ENCODE data around the gene TSPAN16. TPM values are rescaled to one million over a fixed set of nuclear protein-coding genes. Genes with fewer than 3 reads are reported as not detected.

Gene TSPAN16
- total RNA-seq, 2 donors from 2014 or later, result not detected

- no peaks in the 10 kb centered on the region for H3K27me3 ChIP-seq (replicated peaks; ENCODE audit: insufficient read depth)
- DNase-seq (ENCODE audit: low spot score), result no peak
- no peak for ATAC-seq (ENCODE audit: insufficient number of reproducible peaks, low FRiP score, low read depth)
- H3K27ac ChIP-seq, result no peak overlapping the region
- TF ChIP-seq CTCF (IDR thresholded peaks at IDR 0.05), result no peak
- peaks cover 0 to 5% of the 10 kb centered on the region in 2 donors for H3K4me1 ChIP-seq (ENCODE audit: control insufficient read depth in 1 of 2, low read depth in 2 of 2)
- no peak overlapping the region for H3K4me3 ChIP-seq
- H3K9me3 ChIP-seq, result no peaks in the 10 kb centered on the region
- no peaks in the 10 kb centered on the region for H3K36me3 ChIP-seq
These were observed 5.7 kb upstream of the TSPAN16 start for GRCh38 chr19:11290256-11290655.

GRCh38 chr19:11291415-11291814 lies 4.5 kb upstream of the TSPAN16 start:
- Histone ChIP-seq H3K4me1 (ENCODE audit: control insufficient read depth in 1 of 2, low read depth in 2 of 2) (peaks cover 0 to 9% of the 10 kb centered on the region in 2 donors), H3K4me3 (no peak overlapping the region), H3K27ac (no peak overlapping the region), H3K36me3 (no peaks in the 10 kb centered on the region), H3K27me3 (replicated peaks; ENCODE audit: insufficient read depth) (no peaks in the 10 kb centered on the region), H3K9me3 (no peaks in the 10 kb centered on the region)
- no peak for TF ChIP-seq CTCF (IDR thresholded peaks at IDR 0.05)
- DNase-seq (ENCODE audit: low spot score), result no peak
- ATAC-seq (ENCODE audit: insufficient number of reproducible peaks, low FRiP score, low read depth), result no peak

- DNase-seq (ENCODE audit: low spot score), result no peak
- Histone ChIP-seq H3K27ac (no peak overlapping the region), H3K4me1 (ENCODE audit: control insufficient read depth in 1 of 2, low read depth in 2 of 2) (peaks cover 0 to 12% of the 10 kb centered on the region in 2 donors), H3K9me3 (no peaks in the 10 kb centered on the region), H3K4me3 (no peak overlapping the region), H3K27me3 (replicated peaks; ENCODE audit: insufficient read depth) (no peaks in the 10 kb centered on the region), H3K36me3 (no peaks in the 10 kb centered on the region)
- no peak for TF ChIP-seq CTCF (IDR thresholded peaks at IDR 0.05)
- ATAC-seq (ENCODE audit: insufficient number of reproducible peaks, low FRiP score, low read depth), result no peak
These were observed 4.0 kb upstream of the TSPAN16 start for GRCh38 chr19:11291991-11292390.

- H3K36me3 ChIP-seq, result no peaks in the 10 kb centered on the region
- no peaks in the 10 kb centered on the region for H3K27me3 ChIP-seq (replicated peaks; ENCODE audit: insufficient read depth)
- H3K9me3 ChIP-seq, result no peaks in the 10 kb centered on the region
- peak; percentile 99 for TF ChIP-seq CTCF (IDR thresholded peaks at IDR 0.05)
- peak overlapping the region; percentile 48 for H3K4me3 ChIP-seq
- H3K4me1 ChIP-seq (ENCODE audit: control insufficient read depth in 1 of 2, low read depth in 2 of 2), result peaks cover 0 to 12% of the 10 kb centered on the region in 2 donors
- peak overlapping the region; percentile 50 to 55 for H3K27ac ChIP-seq
- DNase-seq (ENCODE audit: low spot score) (peak; percentile 93), ATAC-seq (ENCODE audit: insufficient number of reproducible peaks, low FRiP score, low read depth) (peak; percentile 84)
These were observed 2.2 kb upstream of the TSPAN16 start for GRCh38 chr19:11293433-11294389.

GRCh38 chr19:11295180-11295579 lies 780 bp upstream of the TSPAN16 start:
- DNase-seq (ENCODE audit: low spot score) (no peak), ATAC-seq (ENCODE audit: insufficient number of reproducible peaks, low FRiP score, low read depth) (no peak)
- no peak overlapping the region for H3K4me3 ChIP-seq
- H3K36me3 ChIP-seq, result no peaks in the 10 kb centered on the region
- H3K27ac ChIP-seq, result no peak overlapping the region
- H3K9me3 ChIP-seq, result no peaks in the 10 kb centered on the region
- no peaks in the 10 kb centered on the region for H3K27me3 ChIP-seq (replicated peaks; ENCODE audit: insufficient read depth)
- H3K4me1 ChIP-seq (ENCODE audit: control insufficient read depth in 1 of 2, low read depth in 2 of 2), result peaks cover 0 to 12% of the 10 kb centered on the region in 2 donors
- TF ChIP-seq CTCF (IDR thresholded peaks at IDR 0.05), result no peak

Data from thoracic aorta (tissue), 2 donors.